Activated CD4-positive, alpha-beta memory T cell treated with anti-CD3 and anti-CD28 coated beads, Interleukin-2, amount 10 ng/mL, durations not matched to agents 7 days and 5 days (primary cell): ENCODE results near the gene POLRMT. TPM values are rescaled to one million over a fixed set of nuclear protein-coding genes. Genes with fewer than 3 reads are reported as not detected.

ENCODE experiments used
- total RNA-seq, 2 experiments: library from RNA; stranded (reverse); gene quantifications; one replicate each; pipeline ENCODE4 v1.2.3, GENCODE V29; 2021

The POLRMT gene
- total RNA-seq, 2 experiments from 2014 or later = 44.8 to 45.1 TPM

Other genes with a start within 250 kb of the POLRMT start
- gene C2CD4C, start 224.4 kb downstream of the POLRMT start, total RNA-seq = under 1 TPM in 1 of 2 experiments, not detected in 1; 0.08 TPM
- gene SHC2, start 172.5 kb downstream of the POLRMT start, total RNA-seq = not detected
- gene MADCAM1, start 137.1 kb downstream of the POLRMT start, total RNA-seq = under 1 TPM; 0.78 to 0.81 TPM
- gene TPGS1, start 126.0 kb downstream of the POLRMT start, total RNA-seq = 10 to 100 TPM; 22.9 to 24.0 TPM
- 10 to 100 TPM; 50.3 to 50.4 TPM for gene CDC34, start 101.8 kb downstream of the POLRMT start, total RNA-seq
- gene GZMM, start 89.5 kb downstream of the POLRMT start, total RNA-seq = 10 to 100 TPM; 45.1 to 45.2 TPM
- gene BSG, start 60.9 kb downstream of the POLRMT start, total RNA-seq = 100 to 1,000 TPM; 255 to 257 TPM
- gene HCN2, start 43.7 kb downstream of the POLRMT start, total RNA-seq = 1 to 10 TPM; 3.1 to 3.5 TPM
- gene FGF22, start 6.3 kb upstream of the POLRMT start, total RNA-seq = not detected
- 10 to 100 TPM; 80.6 to 82.2 TPM for gene RNF126, start 29.7 kb upstream of the POLRMT start, total RNA-seq
- 1 to 10 TPM; 2.5 to 3.0 TPM for gene FSTL3, start 42.9 kb upstream of the POLRMT start, total RNA-seq
- gene PRSS57, start 61.9 kb upstream of the POLRMT start, total RNA-seq = not detected
- not detected for gene PALM, start 75.4 kb upstream of the POLRMT start, total RNA-seq
- not detected for gene MISP, start 117.6 kb upstream of the POLRMT start, total RNA-seq
- 100 to 1,000 TPM; 385 to 406 TPM for gene PTBP1, start 163.9 kb upstream of the POLRMT start, total RNA-seq
- gene PLPPR3, start 188.4 kb upstream of the POLRMT start, total RNA-seq = not detected
- gene AZU1, start 194.3 kb upstream of the POLRMT start, total RNA-seq = not detected
- gene PRTN3, start 207.5 kb upstream of the POLRMT start, total RNA-seq = not detected
- not detected for gene ELANE, start 218.8 kb upstream of the POLRMT start, total RNA-seq
- gene CFD, start 226.1 kb upstream of the POLRMT start, total RNA-seq = 1 to 10 TPM in 1 of 2 experiments, under 1 TPM in 1; 0.78 to 1.6 TPM